Stimulated activated naive CD8-positive, alpha-beta T cell treated with anti-CD3 and anti-CD28 coated beads, Interleukin-15, amount 100 ng/mL, for 72 hours (primary cell): ENCODE results near the gene WBP2.

ENCODE experiments used
- ATAC-seq: fragments of 150-1000 bp; cut with Tn5 transposase; 2 replicates; pipeline ENCODE4 v1.10.0; 2021; ENCODE audit warnings: mild to moderate bottlenecking, moderate library complexity
- DNase-seq, 2 donors: peaks; one replicate each; pipeline ENCODE4 v3.0.0; 2021 to 2022
- H3K27ac Mint-ChIP-seq, 2 donors: one replicate each; pipeline ENCODE4 v1.8.0; 2022; ENCODE audit warnings: mild to moderate bottlenecking in 2 of 2, mixed read lengths in 2 of 2, moderate library complexity in 2 of 2
- H3K27me3 Mint-ChIP-seq: one replicate; pipeline ENCODE4 v1.8.0; 2022; ENCODE audit warnings: mixed read lengths
- H3K4me1 Mint-ChIP-seq: one replicate; pipeline ENCODE4 v1.8.0; 2022; ENCODE audit warnings: mild to moderate bottlenecking, mixed read lengths
- H3K4me3 Mint-ChIP-seq, 2 donors: one replicate each; pipeline ENCODE4 v1.8.0; 2022; ENCODE audit warnings: mild to moderate bottlenecking in 2 of 2, mixed read lengths in 2 of 2, moderate library complexity in 1 of 2
- H3K9me3 Mint-ChIP-seq, 2 donors: one replicate each; pipeline ENCODE4 v1.8.0; 2022; ENCODE audit warnings: mixed read lengths in 2 of 2

Gene WBP2

DNA sequence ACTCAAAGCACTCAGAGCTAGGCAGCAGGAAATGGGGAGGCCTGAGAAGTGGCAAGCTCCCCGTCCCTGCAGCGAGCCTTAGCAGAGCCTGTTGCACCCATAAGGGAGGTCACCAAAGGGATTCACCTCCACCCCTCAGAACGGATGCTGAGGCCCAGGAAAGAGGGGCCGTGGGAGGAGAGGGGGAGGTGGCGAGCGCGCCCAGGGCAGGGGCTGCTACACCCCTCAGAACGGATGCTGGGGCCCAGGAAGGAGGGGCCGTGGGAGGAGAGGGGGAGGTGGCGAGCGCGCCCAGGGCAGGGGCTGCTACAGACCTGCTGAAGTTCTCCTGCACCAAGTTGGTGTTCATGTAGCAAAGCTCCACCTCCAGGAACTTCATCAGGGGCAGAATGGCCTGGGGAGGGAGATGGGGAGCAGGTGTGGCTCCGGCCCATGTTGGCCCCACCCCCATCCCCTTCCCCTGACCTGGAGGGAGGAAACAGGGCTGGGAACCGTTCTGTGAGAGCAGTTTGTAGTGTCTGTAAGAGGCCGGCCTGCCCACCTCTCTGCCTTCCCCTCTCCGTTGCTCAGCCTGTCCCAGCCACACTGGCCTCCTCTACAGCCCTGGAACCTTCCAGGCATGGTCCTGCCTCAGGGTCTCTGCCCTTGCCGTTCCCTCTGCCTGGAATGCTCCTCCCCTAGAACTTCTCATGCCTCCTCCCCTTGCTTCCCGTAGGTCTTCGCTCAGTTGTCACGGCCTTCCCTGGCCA, 22.3 kb downstream of the WBP2 start:
- Mint-ChIP-seq H3K9me3 (no peaks in the 10 kb centered on the region), H3K4me1 (peaks cover 69% of the 10 kb centered on the region), H3K27ac (peak overlapping the region; percentile 89 to 96), H3K4me3 (peak overlapping the region; percentile 67 to 81), H3K27me3 (no peaks in the 10 kb centered on the region)
- DNase-seq (peak; percentile 30 to 49), ATAC-seq (peak; percentile 72)

DNA sequence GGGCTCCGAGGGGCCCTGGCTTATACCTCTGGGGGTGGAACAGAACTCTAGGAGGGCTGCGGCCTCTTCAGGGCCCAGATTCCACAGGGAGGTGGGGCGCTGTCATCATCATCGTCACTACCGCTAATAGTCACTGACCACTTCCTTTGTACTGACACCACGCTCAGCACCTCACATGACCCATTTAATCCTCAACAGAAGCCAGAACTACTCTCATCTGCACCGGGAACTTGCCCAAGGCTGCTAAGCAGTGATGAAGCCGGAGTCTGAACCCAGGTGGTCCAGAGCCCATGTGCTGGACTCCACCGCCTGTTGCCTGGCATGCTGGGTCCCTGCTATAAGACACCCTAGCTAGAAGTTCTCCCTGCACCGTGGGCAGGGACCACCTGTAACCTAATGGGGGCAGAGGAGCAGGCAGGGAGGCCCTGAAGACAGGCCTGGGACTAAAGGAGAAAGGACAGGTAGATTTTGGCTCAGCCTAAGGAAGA, 22.9 kb downstream of the WBP2 start:
- Mint-ChIP-seq H3K27ac (peak overlapping the region; percentile 89 to 95), H3K27me3 (no peaks in the 10 kb centered on the region), H3K9me3 (no peaks in the 10 kb centered on the region), H3K4me1 (peaks cover 76% of the 10 kb centered on the region), H3K4me3 (peak overlapping the region; percentile 67 to 81)
- peak; percentile 82 for ATAC-seq
- peak; percentile 40 to 64 for DNase-seq

DNA sequence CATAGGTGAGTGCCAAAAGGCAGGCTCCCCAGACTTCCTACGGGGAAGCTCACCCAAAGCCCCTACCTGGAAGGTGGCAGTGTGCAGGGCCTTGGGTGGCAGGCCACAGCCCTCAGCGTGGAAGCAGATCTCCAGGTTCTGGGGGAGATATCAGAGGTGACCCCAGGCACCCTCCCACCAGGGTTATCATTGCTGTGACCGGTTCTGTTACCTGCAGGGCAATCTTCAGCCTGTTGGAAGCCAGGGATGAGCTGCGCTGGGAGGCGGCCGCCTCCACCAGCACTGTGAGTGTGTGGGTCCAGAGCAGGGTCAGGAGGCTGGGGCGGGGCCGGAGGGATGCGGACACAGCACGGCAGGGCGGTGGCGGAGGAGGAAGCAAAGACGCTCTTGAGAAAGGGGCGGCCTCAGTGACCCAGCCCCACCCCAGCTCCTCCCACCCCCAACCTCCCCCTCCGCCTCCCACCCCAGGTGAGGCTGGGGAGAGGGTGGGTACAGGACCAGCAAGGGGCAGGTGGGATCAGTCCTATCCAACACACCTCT, 24.0 kb downstream of the WBP2 start:
- DNase-seq (no peak), ATAC-seq (no peak)
- no peaks in the 10 kb centered on the region for H3K27me3 Mint-ChIP-seq
- H3K27ac Mint-ChIP-seq = peak overlapping the region in 1 of 2 donors; percentile 85
- no peaks in the 10 kb centered on the region for H3K9me3 Mint-ChIP-seq
- no peak overlapping the region for H3K4me3 Mint-ChIP-seq
- H3K4me1 Mint-ChIP-seq = peaks cover 77% of the 10 kb centered on the region

DNA sequence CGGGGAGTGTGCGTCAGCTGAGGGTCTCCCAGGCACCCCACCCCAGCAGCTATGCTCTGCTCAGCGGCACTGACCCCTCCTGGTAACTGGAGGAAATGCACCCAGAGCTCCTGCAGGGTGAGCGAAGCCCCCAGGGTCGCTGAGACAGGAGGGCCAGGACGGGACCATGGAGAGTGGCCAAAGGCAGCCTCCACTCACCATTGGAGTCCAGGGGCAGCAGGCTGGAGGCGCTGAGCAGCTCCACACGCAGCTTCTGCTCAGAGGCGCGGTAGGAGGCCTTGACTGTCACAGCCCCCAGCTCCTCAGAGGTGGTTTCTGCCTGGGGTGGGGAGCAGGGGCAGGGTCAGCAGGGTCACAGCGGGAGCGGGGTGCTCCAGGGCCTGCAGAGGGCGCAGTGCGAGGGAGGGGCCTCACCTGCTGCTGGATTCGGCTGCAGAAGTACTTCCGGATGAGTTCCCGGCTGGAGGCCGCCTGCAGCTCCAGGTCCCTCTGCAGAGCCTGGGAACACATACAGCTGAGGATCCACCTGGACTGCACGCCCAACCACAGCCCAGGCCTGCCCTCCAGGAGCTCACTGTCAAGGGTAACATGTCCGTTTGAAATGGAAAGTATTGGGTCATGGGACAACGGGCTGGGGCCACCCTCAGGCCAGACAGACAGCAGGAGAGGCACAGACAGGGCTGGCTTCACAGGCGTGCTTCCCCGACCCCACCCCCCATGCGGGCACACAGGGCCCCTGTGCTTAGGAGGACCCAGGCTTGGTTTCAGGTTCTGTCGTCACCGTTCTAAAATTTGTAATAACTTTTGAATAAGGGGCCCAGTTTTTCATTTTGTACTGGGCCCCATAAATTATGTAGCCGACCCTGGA, 24.7 kb downstream of the WBP2 start:
- H3K4me3 Mint-ChIP-seq = no peak overlapping the region
- H3K9me3 Mint-ChIP-seq = no peaks in the 10 kb centered on the region
- peaks cover 76% of the 10 kb centered on the region for H3K4me1 Mint-ChIP-seq
- DNase-seq = peak; percentile 40 to 41
- no peak for ATAC-seq
- no peaks in the 10 kb centered on the region for H3K27me3 Mint-ChIP-seq
- peak overlapping the region in 1 of 2 donors; percentile 85 for H3K27ac Mint-ChIP-seq

DNA sequence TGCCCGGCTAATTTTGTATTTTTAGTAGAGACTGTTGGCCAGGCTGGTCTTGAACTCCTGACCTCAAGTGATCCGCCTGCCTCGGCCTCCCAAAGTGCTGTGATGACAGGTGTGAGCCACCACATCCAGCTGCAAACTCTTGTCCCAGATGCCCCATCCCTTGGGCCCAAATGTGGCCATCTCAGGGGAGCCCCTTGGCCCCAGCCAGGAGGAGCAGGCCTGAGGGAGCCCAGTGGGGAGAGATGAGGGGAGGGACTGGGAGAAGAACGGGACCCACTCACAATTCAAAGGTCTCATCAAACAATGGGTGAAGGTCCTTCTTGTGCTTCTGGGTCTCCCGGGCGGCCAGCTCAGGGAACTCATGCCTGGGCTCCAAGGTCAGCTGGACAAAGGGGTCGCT, 25.4 kb downstream of the WBP2 start:
- Mint-ChIP-seq H3K4me1 (peaks cover 73% of the 10 kb centered on the region), H3K9me3 (no peaks in the 10 kb centered on the region)

DNA sequence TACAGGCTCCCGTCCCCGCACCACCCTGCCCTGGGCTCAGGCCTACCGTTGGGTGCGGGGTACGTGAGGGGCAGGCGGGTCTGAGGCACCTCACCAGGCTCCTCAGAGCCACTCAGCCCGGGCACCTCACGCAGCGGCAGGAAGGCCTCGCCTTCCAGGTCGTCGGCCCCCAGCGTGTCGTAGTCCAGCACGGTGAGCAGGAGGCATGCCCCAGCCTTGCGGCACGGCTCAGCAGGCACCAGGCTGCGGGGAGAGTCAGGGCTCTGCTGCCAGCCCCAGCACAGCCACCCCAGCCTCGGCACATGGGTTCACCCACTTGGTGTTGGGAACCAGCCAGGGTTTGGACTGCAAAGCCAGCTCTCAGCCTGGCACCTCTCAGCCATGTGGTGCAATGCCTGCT, 26.4 kb downstream of the WBP2 start:
- Mint-ChIP-seq H3K4me1 (peaks cover 63% of the 10 kb centered on the region), H3K27me3 (no peaks in the 10 kb centered on the region), H3K4me3 (no peak overlapping the region), H3K27ac (no peak overlapping the region), H3K9me3 (no peaks in the 10 kb centered on the region)
- no peak for DNase-seq
- no peak for ATAC-seq

More for the DNA sequence above, 25.4 kb downstream of the WBP2 start:
- no peak for DNase-seq
- Mint-ChIP-seq H3K27ac (peak overlapping the region in 1 of 2 donors; percentile 84), H3K4me3 (no peak overlapping the region), H3K27me3 (no peaks in the 10 kb centered on the region)
- ATAC-seq = no peak

DNA sequence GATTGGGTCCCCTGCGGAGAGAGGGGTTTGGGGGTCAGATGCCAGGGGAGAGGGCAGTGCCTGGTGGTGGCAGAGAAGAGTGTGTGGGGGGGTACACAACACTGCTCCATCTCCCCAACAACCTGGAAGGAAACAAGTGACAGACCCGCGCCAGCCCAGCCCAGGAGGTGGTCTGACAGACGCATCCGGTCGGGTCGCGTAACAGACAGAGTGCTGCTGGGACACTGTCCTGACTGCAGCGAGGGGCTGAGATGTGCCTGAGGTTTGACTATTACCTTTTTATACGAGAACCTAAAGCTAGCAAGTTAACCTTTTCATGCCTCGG, 27.1 kb downstream of the WBP2 start:
- H3K4me3 Mint-ChIP-seq = peak overlapping the region; percentile 9 to 75
- H3K4me1 Mint-ChIP-seq = peaks cover 56% of the 10 kb centered on the region
- no peak for DNase-seq
- no peaks in the 10 kb centered on the region for H3K27me3 Mint-ChIP-seq
- peak; percentile 22 for ATAC-seq
- H3K9me3 Mint-ChIP-seq = no peaks in the 10 kb centered on the region
- peak overlapping the region; percentile 48 to 96 for H3K27ac Mint-ChIP-seq

DNA sequence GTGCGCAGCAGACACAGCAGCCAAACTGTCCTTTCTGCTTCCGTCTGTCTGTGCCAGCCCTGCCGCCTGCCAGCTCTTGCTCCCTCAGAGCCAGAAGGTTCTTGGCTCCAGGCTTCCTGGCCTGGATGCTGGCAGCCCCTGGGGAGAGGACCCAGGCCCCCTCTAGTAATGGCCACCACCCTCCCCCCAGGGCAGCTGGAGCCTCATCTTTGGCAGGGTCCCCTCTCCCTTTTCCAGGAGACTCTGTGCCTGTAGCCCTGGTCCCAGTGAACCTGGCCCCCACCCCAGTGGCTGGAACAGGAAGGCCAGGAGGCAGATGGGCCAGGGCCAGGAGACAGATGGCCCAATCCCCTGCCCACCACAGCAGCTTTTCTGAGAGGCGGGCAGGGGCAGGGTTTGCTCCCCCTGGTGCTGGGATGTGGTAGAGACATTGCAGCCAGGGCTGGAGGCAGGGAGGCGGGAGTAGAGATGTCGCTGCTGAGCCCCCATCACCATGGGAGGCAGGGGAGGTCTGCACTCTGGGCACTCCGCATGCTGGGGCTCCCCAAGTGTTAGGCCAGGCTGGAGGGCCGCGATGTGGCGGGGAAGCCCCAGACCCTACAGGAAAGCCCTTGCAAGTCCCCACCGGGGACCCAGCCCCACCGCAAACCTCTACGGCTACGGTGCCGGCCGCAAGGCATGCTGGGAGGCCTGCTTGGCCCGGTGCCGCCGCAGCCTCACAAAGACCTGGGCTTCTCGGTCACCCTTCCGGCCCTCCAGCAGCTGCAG, 27.6 kb downstream of the WBP2 start:
- H3K4me1 Mint-ChIP-seq = peaks cover 56% of the 10 kb centered on the region
- H3K4me3 Mint-ChIP-seq = peak overlapping the region; percentile 29 to 75
- ATAC-seq = peak; percentile 68
- H3K9me3 Mint-ChIP-seq = no peaks in the 10 kb centered on the region
- H3K27ac Mint-ChIP-seq = peak overlapping the region; percentile 48 to 96
- peak; percentile 70 to 73 for DNase-seq
- no peaks in the 10 kb centered on the region for H3K27me3 Mint-ChIP-seq

DNA sequence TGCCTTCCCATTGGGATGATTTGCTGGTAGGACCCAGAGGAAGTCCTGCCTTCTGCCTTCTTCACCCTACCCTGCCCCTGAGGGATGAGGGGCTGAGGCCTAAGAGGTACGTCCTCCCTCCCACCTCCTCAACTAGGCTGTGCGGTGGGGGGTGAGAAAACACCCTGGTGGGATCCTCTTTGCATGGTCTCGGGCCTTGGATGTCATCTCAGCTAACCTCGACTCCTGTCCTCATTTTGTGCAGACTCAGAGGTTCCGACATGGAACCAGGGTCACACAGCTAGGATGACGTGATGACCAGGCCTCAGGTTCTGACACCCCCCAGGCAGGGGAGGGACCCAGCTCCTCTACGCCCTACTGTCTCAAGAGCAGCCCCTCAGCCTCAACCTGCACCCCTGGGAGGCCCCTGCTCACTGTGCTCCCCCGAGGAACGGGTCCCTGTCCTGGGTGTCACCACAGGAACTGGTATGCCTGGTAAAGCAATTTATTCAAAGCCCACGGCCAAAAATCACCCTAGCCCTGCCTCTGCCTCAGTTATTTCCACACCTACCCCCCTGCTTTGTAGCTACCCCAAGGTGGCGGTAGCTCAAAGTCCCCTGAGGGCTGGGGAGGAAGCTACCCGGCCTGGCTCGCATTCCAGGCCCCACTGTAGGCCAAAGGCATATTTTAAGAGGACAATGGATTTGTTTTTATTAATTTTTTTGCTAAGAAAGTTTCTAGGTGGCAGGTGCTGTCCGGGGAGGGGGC, 28.4 kb downstream of the WBP2 start:
- DNase-seq (no peak), ATAC-seq (no peak)
- H3K4me3 Mint-ChIP-seq = peak overlapping the region in 1 of 2 donors; percentile 18
- H3K4me1 Mint-ChIP-seq = peaks cover 56% of the 10 kb centered on the region
- H3K9me3 Mint-ChIP-seq = no peaks in the 10 kb centered on the region
- H3K27ac Mint-ChIP-seq = peak overlapping the region; percentile 14 to 96
- H3K27me3 Mint-ChIP-seq = no peaks in the 10 kb centered on the region

DNA sequence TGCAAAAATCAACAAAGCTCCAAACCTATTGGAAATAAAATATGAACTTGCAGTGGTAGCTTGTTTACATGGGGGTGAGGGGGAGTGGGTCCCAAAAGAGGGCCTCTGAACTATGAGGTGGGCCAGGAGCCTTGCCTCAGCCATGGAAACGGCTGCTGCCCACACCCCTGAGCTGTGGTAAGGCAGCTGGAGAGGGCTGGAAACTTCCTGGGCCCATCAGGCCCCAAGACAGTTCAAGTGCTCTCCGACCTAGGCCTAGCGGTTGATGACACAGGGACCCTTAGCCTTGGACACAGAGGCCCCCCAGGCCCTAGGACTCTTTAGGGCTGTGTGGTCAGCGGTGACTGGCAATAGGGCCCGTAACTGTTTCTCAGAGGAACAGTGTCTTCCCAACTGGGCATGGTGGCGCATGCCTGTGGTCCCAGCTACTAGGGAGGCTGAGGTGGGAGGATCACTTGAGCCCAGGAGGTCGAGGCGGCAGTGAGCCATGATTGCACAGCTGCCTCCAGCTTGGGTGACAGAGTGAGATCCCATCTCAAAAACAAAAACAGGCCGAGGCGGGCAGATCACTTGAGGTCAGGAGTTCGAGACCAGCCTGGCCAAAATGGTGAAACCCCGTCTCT, 29.3 kb downstream of the WBP2 start:
- no peaks in the 10 kb centered on the region for H3K27me3 Mint-ChIP-seq
- DNase-seq (no peak), ATAC-seq (no peak)
- H3K9me3 Mint-ChIP-seq = no peaks in the 10 kb centered on the region
- H3K4me3 Mint-ChIP-seq = no peak overlapping the region
- H3K4me1 Mint-ChIP-seq = peaks cover 56% of the 10 kb centered on the region
- H3K27ac Mint-ChIP-seq = peak overlapping the region; percentile 33 to 48

DNA sequence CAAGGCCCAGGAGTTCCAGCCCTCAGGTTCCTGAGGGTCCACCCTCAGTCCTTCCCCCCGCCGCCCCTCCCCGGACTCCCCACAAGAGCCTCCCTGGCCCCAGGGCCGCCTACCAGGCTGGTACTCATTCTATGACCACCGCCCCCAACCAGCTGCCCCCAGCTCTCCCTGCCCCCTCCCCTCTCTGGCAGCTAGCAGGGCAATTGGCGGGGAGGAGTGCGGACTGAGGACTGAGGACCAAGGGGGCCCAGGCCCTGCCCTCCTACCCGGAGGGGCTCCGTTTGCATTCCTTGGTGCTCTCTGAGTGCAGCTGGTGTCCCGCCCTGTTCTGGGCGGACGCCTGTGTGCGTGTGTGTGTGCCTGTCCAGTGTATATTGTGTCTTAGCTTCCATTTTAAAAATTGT, 30.0 kb downstream of the WBP2 start:
- Mint-ChIP-seq H3K27me3 (no peaks in the 10 kb centered on the region), H3K4me3 (no peak overlapping the region), H3K27ac (peak overlapping the region; percentile 37 to 48), H3K4me1 (peaks cover 57% of the 10 kb centered on the region), H3K9me3 (no peaks in the 10 kb centered on the region)
- no peak for DNase-seq
- no peak for ATAC-seq

DNA sequence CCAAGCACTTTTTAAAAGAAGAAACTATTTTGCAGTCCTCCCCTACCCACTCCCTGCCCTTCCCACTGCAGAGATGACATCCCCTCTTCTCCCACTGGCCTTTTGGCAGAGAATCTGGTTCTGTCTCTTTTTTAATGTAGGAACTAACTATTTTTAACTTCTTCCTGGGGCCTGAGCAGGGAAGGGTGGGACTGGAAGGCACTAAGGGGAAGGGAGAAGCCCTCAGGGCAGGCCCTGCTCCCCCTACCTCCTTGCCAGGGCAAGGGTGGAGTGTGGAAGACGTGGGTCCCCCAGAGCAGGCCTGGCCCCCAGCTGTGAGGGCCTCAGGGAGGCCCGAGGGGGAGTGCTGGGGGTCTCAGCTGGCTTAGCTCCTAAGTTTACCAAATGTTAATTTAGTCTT, 30.5 kb downstream of the WBP2 start:
- no peaks in the 10 kb centered on the region for H3K9me3 Mint-ChIP-seq
- peaks cover 58% of the 10 kb centered on the region for H3K4me1 Mint-ChIP-seq
- ATAC-seq (no peak), DNase-seq (no peak)
- H3K27ac Mint-ChIP-seq = no peak overlapping the region
- no peaks in the 10 kb centered on the region for H3K27me3 Mint-ChIP-seq
- no peak overlapping the region for H3K4me3 Mint-ChIP-seq

DNA sequence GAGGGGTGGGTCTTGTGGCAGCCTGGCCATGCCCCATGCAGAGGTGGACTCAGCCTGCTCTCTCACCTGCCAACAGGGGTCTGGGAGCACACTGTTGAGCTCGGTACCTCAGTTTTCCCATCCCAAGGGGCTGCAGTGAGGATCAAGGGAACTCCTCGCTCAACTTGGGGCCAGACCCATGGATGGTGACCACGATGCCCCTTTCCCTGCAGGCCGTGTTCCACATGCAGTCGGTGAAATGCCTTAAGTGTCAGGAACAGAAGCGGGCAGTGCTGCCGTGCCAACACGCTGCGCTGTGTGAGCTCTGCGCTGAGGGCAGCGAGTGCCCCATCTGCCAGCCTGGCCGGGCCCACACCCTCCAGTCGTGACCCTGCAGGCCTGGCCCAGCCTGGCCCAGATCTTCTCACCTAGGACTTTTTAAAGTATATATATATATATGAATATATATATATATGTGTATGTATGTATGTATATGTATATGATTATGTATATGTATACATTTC, 31.0 kb downstream of the WBP2 start:
- peak overlapping the region in 1 of 2 donors; percentile 76 for H3K27ac Mint-ChIP-seq
- H3K9me3 Mint-ChIP-seq = no peaks in the 10 kb centered on the region

More for the DNA sequence above, 31.0 kb downstream of the WBP2 start:
- Mint-ChIP-seq H3K27me3 (no peaks in the 10 kb centered on the region), H3K4me3 (no peak overlapping the region), H3K4me1 (peaks cover 58% of the 10 kb centered on the region)
- DNase-seq (no peak), ATAC-seq (no peak)
